GM19035 (cell line): ENCODE results near the gene DNAAF1.
"Not testable (repeated sequence)": the region's sequence is repeated elsewhere in the genome, so short reads cannot be mapped to it uniquely, and the experiment has no call there.

Experiments used
- ATAC-seq: cut with Tn5 transposase; IDR thresholded peaks from one replicate; pipeline ENCODE4 v1.9.1; 2021; ENCODE audit not compliant: unreplicated experiment

DNAAF1 gene

GRCh38 chr16:84182680-84183571, 37.8 kb downstream of the DNAAF1 start:
- ATAC-seq: no peak

- no peak for ATAC-seq
Observed at GRCh38 chr16:84183572-84183875, 38.4 kb downstream of the DNAAF1 start.

GRCh38 chr16:84183911-84184591, 38.9 kb downstream of the DNAAF1 start:
- ATAC-seq: no peak

GRCh38 chr16:84184775-84185174, 39.7 kb downstream of the DNAAF1 start:
- no peak for ATAC-seq

GRCh38 chr16:84186685-84187437, 41.8 kb downstream of the DNAAF1 start, which contains the start of gene TAF1C:
Gene TAF1C (minus strand): TSS chr16:84187057. CDS start chr16:84184988, 2,069 bp downstream.
- peak; percentile 96 for ATAC-seq

- ATAC-seq: no peak
Observed at GRCh38 chr16:84190731-84191388, 45.8 kb downstream of the DNAAF1 start, which contains the start of gene ADAD2. Gene ADAD2 (plus strand): TSS chr16:84191157. CDS start chr16:84191231, 74 bp downstream.

- no peak for ATAC-seq
Observed at GRCh38 chr16:84191466-84191865, 46.4 kb downstream of the DNAAF1 start.

- ATAC-seq: no peak
Observed at GRCh38 chr16:84193480-84193879, 48.4 kb downstream of the DNAAF1 start.

GRCh38 chr16:84194018-84194417, 48.9 kb downstream of the DNAAF1 start:
- ATAC-seq: no peak

GRCh38 chr16:84194470-84195200, 49.5 kb downstream of the DNAAF1 start:
- ATAC-seq: no peak

GRCh38 chr16:84195201-84196093, 50.3 kb downstream of the DNAAF1 start:
- ATAC-seq: no peak

- ATAC-seq: no peak
Observed at GRCh38 chr16:84196101-84196500, 51.0 kb downstream of the DNAAF1 start.

GRCh38 chr16:84196727-84197394, 51.8 kb downstream of the DNAAF1 start:
- no peak for ATAC-seq

GRCh38 chr16:84197466-84198128, 52.5 kb downstream of the DNAAF1 start:
- no peak for ATAC-seq

- ATAC-seq: no peak
Observed at GRCh38 chr16:84198401-84198800, 53.3 kb downstream of the DNAAF1 start.

- ATAC-seq: no peak
Observed at GRCh38 chr16:84199097-84199496, 54.0 kb downstream of the DNAAF1 start.

- no peak for ATAC-seq
Observed at GRCh38 chr16:84199861-84200260, 54.8 kb downstream of the DNAAF1 start.

- ATAC-seq: not testable (repeated sequence)
Observed at GRCh38 chr16:84204551-84204950, 59.4 kb downstream of the DNAAF1 start.
